Measurements from ENCODE around the gene CLCN1. TPM values are rescaled to one million over a fixed set of nuclear protein-coding genes. Genes with fewer than 3 reads are reported as not detected.

The CLCN1 gene
- total and polyA plus RNA-seq, 12 donors, result under 0.01 to 0.32 (median 0.12) TPM; not detected in 8

DNA sequence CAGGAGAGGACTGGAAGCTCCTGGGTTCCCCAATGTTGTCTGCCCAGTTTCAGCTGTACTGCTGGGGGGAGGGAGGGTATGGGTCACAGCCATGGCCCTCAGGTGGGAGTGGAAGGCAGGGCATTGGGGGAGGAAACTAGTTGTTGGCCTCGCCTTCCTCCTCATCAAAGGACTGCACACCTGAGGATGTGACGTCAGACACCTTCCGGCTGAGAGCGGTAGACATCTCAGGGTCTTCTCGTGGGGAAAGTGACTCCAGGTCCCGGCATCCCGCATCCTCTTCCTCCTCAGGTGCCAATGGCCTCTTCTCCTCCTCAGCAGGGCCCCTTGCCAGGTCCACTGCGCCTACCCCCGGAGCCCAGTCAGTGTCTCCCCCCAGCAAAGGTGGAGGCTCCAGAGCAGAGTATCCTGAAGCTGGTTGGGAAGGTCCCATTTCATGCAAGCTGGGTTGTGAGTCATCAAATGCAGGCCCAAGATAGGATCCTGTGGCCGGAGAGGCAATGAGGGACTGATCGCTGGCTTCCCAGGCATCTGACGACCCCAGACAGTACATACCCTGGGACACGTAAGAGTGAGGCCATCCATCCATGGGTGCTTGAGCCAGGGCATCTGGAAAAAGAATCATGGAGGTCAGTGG is 40.6 kb downstream of the CLCN1 start:
- TF ChIP-seq POLR2A (IDR thresholded peaks at IDR 0.05) (no peak), CTCF (IDR thresholded peaks at IDR 0.05) (no peak)
- Histone ChIP-seq H3K4me3 (no peak overlapping the region), H3K27ac (no peak overlapping the region), H3K36me3 (replicated peaks in 1 of 2) (no peaks in the 10 kb centered on the region), H3K9me3 (replicated peaks in 1 of 3) (no peaks in the 10 kb centered on the region), H3K27me3 (peaks cover 1% of the 10 kb centered on the region), H3K4me1 (replicated peaks in 1 of 2) (peaks cover under 1% of the 10 kb centered on the region in 2 donors)
- 83 to 96% (median 91%) methylated on average over 7 to 13 of the region's 13 CpGs for WGBS, 4 donors
- no peak for DNase-seq
- intact Hi-C loops (cut with DNase I), result no loop called here

DNA sequence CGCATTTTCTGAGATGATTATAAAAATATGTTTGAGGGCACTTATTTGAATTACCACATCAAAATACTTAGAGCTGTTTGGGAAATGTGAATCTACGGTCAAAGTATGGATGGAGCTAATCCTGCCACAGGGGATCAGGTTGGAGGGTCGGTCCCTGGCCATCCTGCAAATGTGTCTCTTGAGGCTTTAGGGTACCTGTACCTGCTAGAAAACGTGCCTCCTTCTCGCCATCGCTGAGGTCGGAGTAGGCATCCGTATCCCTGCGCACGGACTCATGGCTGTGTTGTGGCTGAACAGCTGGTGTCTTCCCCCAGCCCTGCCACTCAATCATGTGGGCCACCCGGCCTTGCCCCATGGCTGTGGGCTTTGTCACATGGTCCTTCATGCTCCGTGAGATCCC is 42.7 kb downstream of the CLCN1 start:
- no peaks in the 10 kb centered on the region for H3K36me3 ChIP-seq (replicated peaks in 1 of 2)
- peaks cover 8 to 15% of the 10 kb centered on the region in 2 donors for H3K4me1 ChIP-seq (replicated peaks in 1 of 2)
- H3K9me3 ChIP-seq (replicated peaks in 1 of 3), result no peaks in the 10 kb centered on the region
- H3K4me3 ChIP-seq, result no peak overlapping the region
- H3K27ac ChIP-seq, result no peak overlapping the region
- no peak for DNase-seq
- H3K27me3 ChIP-seq, result peaks cover 17% of the 10 kb centered on the region
- intact Hi-C loops (cut with DNase I), result no loop called here
- TF ChIP-seq CTCF (IDR thresholded peaks at IDR 0.05), result no peak
- no peak for TF ChIP-seq POLR2A (IDR thresholded peaks at IDR 0.05)
- 80 to 90% (median 84%) methylated on average over 11 to 12 of the region's 12 CpGs for WGBS, 4 donors

DNA sequence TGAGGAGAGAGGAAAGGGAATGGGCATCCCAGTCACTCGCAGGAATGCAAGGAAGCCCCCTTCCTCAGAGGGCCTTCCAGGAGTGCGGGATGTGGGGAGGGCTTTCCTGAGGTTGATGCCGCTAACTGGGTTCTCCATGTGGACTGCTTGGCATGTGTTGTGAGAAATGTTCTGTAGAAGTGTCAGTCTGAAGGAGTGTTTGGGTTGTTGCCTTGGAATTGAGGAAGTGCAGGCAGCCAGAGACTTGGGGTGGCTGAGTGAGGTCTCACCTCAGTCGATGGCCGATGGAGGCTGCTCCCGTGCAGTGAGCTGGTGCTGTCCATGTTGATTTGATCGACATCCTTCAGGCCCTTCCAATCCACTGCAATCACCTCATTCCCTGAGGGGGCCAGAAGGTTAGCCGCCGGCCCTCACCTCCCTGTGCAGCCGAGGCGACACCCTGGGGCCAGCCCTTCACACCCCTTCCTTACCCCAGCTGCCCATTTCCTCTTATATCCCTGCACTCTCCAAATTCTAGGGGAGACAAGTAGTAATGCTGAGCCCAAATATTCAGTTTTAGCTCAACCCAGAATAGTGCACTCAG is 44.0 kb downstream of the CLCN1 start:
- TF ChIP-seq CTCF (IDR thresholded peaks at IDR 0.05) (no peak), POLR2A (IDR thresholded peaks at IDR 0.05) (no peak)
- whole genome bisulfite sequencing, 4 donors, result 70 to 79% (median 75%) methylated on average over 11 of the region's 11 CpGs
- Histone ChIP-seq H3K36me3 (replicated peaks in 1 of 2) (no peaks in the 10 kb centered on the region), H3K27ac (no peak overlapping the region), H3K9me3 (replicated peaks in 1 of 3) (no peaks in the 10 kb centered on the region), H3K27me3 (peaks cover 17% of the 10 kb centered on the region), H3K4me3 (no peak overlapping the region), H3K4me1 (replicated peaks in 1 of 2) (peaks cover 8 to 15% of the 10 kb centered on the region in 2 donors)
- intact Hi-C loops (cut with DNase I), result no loop called here
- DNase-seq, result no peak

GRCh38 chr7:143360788-143361551 is 45.1 kb downstream of the CLCN1 start:
- Histone ChIP-seq H3K27ac (no peak overlapping the region), H3K36me3 (replicated peaks in 1 of 2) (no peaks in the 10 kb centered on the region), H3K27me3 (peaks cover 17% of the 10 kb centered on the region), H3K4me3 (no peak overlapping the region), H3K4me1 (replicated peaks in 1 of 2) (peaks cover 8 to 15% of the 10 kb centered on the region in 2 donors), H3K9me3 (replicated peaks in 1 of 3) (no peaks in the 10 kb centered on the region)
- 37 to 52% (median 40%) methylated on average over 18 to 19 of the region's 19 CpGs for WGBS, 4 donors
- DNase-seq, result no peak
- intact Hi-C loops (cut with DNase I), result no loop called here
- no peak for TF ChIP-seq CTCF (IDR thresholded peaks at IDR 0.05)
- no peak for TF ChIP-seq POLR2A (IDR thresholded peaks at IDR 0.05)
